ENCODE measurements around the gene TOP3A.

Gene TOP3A

DNA sequence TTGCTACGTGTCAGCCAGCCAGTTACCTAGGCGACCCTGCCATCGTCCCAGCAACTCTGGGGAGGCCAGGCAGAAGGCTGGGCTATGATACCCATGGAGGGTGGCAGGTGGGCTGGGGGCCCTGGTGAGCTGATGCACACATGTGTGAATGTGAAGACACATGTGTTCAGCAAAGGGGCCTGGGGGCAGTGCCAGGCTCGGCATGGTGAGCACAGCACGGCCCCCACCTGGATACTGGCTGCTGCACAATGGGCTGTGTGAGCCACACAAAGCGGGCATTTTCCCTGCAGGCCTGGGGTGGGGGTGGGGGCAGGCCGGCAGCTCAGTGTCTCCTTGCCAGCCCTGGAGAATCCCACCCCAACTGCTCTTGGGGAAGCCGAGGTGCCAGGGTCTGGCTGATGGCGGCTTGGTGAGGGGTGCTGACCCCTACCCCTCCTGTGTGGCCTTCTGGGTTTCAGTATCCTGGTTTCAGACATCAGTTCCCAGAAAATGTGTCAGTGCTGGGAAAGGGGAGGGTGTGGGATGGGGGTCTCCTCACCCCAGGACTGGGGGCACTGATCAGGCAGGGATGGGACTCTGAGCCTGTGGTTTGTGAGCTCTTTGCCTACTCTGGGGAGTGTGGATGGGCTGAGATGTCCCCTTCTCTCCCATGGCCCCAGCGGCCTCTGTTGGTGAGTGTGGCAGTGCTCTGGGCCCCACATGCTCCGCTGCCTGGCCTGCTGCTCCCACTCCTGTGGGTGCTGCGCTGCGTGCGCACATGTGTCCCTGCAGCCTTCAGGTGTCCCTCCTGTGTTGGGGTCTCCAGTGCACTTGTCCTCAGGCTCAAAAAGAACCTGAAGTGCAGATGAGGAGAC, 84.3 kb downstream of the TOP3A start:
- DNase-seq (ENCODE audit: low spot score) = no peak

DNA sequence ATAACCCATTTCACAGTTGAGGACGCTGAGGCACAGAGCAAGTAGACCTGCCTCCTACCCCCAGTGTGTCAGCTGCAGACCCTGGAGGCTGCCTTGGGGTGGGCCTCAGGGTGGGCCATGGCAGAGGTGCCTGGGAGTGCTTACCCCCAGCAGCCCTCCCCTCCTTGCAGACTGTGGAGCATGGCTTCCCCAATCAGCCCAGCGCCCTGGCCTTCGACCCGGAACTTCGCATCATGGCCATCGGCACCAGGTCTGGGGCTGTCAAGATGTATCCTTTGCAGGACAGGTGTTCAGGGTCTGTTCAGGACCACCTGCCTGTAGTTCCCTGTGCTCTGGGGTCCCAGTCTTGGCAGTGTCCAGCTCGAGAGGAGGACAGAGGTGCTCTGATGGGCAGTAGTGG, 85.0 kb downstream of the TOP3A start:
- no peak for DNase-seq (ENCODE audit: low spot score)

DNA sequence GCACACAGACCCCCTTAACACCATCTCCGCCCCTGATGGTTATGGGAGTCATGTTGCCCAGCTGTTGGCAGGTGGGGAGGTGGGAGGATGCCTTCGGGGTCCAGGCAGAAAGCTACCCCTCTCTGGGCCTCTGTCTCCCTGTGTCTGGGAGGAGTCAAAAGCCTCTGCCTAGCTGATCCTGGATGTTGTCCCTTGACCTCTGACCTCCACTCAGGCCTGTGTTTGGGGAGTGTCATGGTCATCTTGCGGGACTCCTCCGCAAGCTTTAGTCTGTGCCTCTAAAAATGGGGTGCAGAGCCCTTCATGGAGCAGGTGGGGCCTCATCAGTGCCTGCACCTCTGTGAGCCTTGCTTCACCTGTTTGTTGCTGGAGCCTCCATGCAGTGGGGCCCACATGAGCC, 85.5 kb downstream of the TOP3A start:
- DNase-seq (ENCODE audit: low spot score) = no peak

DNA sequence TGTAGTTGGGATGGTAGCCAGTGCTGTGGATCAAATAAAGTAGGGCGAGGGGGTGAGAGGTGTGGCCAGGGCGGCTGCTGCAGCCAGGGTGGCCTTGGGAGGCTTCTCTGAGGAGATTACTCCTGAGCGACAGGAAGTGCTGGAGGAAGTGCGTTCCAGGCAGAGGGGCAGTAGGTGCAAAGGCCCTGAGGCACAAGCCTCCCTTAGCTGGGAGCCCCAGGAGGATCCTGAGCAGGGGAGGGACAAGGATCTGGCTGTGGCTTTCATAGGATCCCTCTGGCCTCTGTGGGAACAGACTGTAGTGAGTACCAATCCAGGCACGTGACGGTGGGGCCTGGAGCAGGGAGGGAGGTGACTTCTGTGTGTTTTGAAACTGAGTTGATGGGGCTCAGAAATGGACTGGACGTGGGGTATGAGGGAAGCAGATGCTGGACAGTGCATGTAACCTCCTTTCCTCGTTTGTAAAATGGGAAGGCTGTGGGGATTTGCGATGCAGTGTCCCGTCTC, 86.6 kb downstream of the TOP3A start:
- DNase-seq (ENCODE audit: low spot score) = no peak

DNA sequence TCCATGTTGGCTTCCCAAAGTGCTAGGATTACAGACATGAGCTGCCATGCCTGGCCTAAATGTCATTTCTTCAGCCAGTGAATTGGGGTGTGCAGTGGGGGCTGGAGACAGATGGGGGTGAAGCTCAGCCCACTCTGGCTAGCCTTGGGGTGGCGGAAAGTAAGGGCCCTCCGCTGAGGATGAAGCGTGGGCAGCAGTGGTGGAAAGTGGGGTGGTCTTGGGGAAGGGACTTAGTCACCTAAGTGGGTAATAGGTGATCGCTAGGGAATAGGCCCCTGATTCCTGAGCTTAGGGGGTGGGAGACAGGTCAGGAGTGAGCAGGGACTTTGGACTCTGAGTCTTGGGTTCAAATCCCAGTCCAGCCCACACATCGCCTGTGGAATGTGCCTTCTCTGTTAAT, 87.2 kb downstream of the TOP3A start:
- DNase-seq (ENCODE audit: low spot score) = no peak

DNA sequence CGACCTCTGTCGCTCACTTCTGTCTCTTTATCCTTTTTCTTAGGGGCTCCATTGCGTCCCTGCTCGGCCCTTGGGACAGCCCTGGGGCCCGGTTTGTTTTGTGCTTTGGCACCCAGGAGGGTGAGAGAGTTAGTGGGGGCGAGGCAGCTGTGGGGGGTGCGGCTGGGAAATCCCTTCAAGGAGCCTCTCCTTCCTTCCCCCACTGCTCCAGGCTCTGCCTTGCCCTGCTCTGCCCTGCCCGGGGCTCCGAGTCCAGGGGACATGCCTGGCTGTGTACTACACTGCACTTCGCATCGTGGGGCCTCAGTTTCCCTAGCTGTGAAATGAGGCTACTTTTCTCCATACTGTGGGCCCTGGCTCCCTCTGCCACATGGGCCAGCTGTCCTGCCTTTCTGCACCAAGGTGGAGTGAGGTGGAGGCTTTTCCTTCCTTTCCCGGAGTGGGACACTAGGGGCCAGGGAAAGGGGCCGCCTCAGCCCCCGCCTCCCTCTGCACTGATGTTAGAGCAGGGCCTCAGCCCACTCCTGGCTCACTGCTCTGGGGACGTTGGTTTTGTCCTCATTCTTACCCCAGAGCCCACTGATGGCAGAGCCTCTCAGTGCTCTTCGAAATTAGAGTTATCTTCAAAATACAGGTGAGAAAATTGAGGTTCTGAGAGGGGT, 88.4 kb downstream of the TOP3A start:
- DNase-seq (ENCODE audit: low spot score) = no peak

DNA sequence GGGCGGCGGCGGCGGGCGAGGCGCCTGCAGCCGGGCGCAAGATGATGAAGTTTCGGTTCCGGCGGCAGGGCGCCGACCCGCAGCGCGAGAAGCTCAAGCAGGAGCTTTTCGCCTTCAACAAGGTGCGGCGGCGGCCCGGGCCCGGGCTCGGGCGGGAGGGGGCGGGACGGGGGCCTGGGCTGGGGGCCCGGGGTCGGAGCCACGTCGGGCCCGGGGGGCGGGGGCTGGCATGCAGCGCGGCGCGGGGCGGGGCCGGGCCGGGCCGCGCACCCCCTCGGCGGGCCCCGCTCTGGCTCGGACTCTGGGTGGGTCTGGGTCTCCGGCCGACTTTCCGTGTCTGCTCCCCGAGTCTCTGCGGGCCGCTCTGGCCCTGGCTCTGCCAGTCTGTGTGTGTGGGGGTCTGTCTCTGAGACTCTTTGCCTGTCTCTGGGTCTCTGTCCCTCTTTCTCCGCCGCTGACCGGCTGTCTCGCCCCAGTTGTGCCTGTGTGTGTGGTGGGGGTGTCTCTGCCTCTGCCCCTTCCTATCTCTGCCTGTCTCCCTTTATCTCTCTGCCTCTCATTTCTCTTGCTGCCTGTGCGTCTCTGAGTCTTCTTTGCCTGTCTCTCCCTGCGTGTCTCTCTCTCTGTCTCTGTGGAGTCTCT, 89.0 kb downstream of the TOP3A start:
- peak; percentile 32 for DNase-seq (ENCODE audit: low spot score)

DNA sequence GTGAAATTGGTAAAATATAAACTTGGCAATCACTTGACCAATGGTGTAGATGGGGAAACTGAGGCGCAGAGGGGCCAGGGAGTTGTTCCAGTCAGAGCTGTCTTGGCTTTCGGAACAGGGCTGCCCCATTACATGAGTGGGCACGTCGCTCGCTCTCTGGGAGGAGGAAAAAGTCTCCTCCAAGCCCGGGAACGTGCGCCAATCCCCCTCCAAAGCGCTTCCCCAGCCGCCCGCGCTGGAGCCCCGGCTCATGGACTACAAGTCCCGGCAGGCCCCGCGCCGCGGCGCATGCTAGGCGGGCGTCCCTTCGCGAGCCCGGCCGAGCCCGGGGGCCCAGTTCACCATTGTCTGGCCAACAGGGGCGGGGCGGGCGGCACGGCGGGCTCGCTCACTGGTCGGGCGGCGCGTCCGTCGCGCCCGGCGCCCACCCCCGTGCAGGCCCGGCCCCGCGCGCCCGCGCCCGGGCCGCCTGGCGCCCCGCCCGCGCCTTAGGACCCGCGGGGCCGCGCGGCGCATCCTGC, 89.6 kb downstream of the TOP3A start, which contains the start of gene LLGL1:
TSS of gene LLGL1 (plus strand) at position 515 of the 521 bp plus-strand sequence. CDS start 48 bp downstream, outside the sequence.
- DNase-seq (ENCODE audit: low spot score) = peak; percentile 95

DNA sequence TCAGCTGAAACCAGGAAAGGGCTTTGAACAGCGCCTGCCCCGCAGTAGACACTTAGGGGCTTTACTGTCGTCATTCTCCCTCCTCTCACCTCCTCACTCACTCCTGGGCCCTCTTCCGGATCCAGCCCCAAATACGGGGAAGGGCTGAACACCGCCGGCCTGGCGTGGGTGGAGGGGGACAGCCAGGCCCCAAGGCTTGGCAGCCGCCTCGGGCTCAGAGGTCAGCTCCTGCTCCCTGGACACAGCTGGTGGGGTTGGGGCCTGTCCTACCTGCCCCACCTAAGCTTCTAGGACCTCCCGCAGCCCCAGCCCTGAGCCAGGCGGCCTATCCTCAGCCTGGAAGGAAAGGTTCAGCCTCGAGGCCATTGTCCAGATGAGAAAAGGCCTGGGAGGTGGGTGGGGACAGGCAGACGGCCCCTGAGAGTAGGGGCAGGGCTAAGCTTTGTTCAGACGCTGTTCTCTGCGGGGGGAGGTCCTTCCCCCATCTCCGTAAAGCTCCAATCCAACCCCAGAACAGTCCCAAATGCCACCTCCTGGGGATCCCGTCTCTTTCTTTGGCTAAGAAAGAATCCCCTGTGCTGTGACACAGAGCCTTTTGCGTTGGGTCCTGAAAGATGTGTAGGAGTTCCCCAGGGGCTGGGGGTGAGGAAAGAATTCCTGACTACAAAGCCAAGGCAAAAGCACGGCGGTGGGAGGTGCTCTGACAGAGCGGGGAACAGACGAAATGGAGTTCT, 90.2 kb downstream of the TOP3A start:
- DNase-seq (ENCODE audit: low spot score) = no peak

DNA sequence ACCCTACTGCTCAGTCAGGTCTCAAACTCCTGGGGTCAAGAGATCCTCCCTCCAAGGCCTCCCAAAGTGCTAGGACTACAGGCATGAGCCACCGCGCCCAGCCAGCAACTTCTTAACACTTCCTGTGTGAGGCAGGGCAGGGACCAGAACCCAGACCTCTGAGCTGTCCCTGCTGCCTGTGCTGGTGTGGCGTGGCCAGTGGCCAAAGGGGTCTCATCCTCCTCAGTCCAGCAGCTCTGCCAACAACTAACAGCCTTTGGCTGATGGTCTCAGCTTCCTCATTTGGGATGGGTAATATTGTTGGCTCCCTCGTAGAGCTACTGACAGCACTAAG, 90.8 kb downstream of the TOP3A start:
- no peak for DNase-seq (ENCODE audit: low spot score)

Measured in RKO (cell line).